Naive thymus-derived CD4-positive, alpha-beta T cell (primary cell): ENCODE data around the gene SH3RF3. TPM values are rescaled to one million over a fixed set of nuclear protein-coding genes. Genes with fewer than 3 reads are reported as not detected.

Experiments
- ATAC-seq: fragments of 150-1000 bp; cut with Tn5 transposase; 2 replicates; pipeline ENCODE4 v1.10.0; 2021; ENCODE audit warnings: mild to moderate bottlenecking, moderate library complexity
- CTCF ChIA-PET: fragments of 350-600 bp; sonication (Branson Sonifier 250); formaldehyde crosslinking; loops from one replicate; lab custom pipeline; 2021; ENCODE audit warnings: antibody characterized with exemption; lab: Charles Lee
- POLR2A ChIA-PET: fragments of 350-600 bp; sonication (Branson Sonifier 250); formaldehyde crosslinking; loops from one replicate; lab custom pipeline; 2021; ENCODE audit warnings: antibody characterized with exemption, inconsistent platforms; lab: Charles Lee
- DNase-seq, 9 donors: peaks; one replicate each; pipeline versions ENCODE4 v3.0.0 to v3.0.0-alpha.2; 2020 to 2022; ENCODE audit warnings: mixed read lengths in 1 of 9
- H3K27ac ChIP-seq: one replicate; pipeline ENCODE4 v1.7.0; 2013; ENCODE audit warnings: mild to moderate bottlenecking, low read depth, low read length, moderate library complexity
- H3K27me3 ChIP-seq, 2 donors: one replicate each; pipeline ENCODE4 v1.7.0; 2013; ENCODE audit warnings: low read length in 2 of 2, mild to moderate bottlenecking in 2 of 2, moderate library complexity in 2 of 2; ENCODE audit not compliant: control insufficient read depth in 2 of 2, insufficient read depth in 2 of 2
- H3K36me3 ChIP-seq, 3 experiments: 1 replicate in 2 of 3; 2 replicates in 1 of 3; pipeline ENCODE4 v1.7.0; 2013; ENCODE audit warnings: low read length in 3 of 3, mild to moderate bottlenecking in 3 of 3, moderate library complexity in 1 of 3; ENCODE audit not compliant: insufficient read depth in 3 of 3, control insufficient read depth in 2 of 3
- H3K4me1 ChIP-seq, 2 donors: one replicate each; pipeline ENCODE4 v1.7.0; 2013; ENCODE audit warnings: low read length in 2 of 2, mild to moderate bottlenecking in 2 of 2, moderate library complexity in 1 of 2; ENCODE audit not compliant: control insufficient read depth in 2 of 2, insufficient read depth in 2 of 2
- H3K4me3 ChIP-seq: 2 replicates; pipeline ENCODE4 v1.7.0; 2013; ENCODE audit warnings: mild to moderate bottlenecking, low read length
- H3K9me3 ChIP-seq, 3 experiments: 1 replicate in 2 of 3; 2 replicates in 1 of 3; pipeline ENCODE4 v1.7.0; 2013; ENCODE audit warnings: low read length in 3 of 3; ENCODE audit not compliant: control insufficient read depth in 2 of 3
- H3K27ac Mint-ChIP-seq, 9 donors: one replicate each; pipeline ENCODE4 v1.8.0; 2020 to 2022; ENCODE audit warnings: mixed read lengths in 9 of 9, mild to moderate bottlenecking in 8 of 9, moderate library complexity in 5 of 9, inconsistent platforms in 2 of 9
- H3K27me3 Mint-ChIP-seq, 5 donors: one replicate each; pipeline ENCODE4 v1.8.0; 2021 to 2022; ENCODE audit warnings: mixed read lengths in 5 of 5, mild to moderate bottlenecking in 1 of 5
- H3K36me3 Mint-ChIP-seq, 5 donors: one replicate each; pipeline ENCODE4 v1.8.0; 2020 to 2022; ENCODE audit warnings: mixed read lengths in 5 of 5, mild to moderate bottlenecking in 3 of 5, inconsistent platforms in 1 of 5
- H3K4me1 Mint-ChIP-seq, 7 donors: one replicate each; pipeline ENCODE4 v1.8.0; 2020 to 2022; ENCODE audit warnings: mixed read lengths in 7 of 7, mild to moderate bottlenecking in 3 of 7, inconsistent platforms in 1 of 7
- H3K4me3 Mint-ChIP-seq, 10 donors: one replicate each; pipeline ENCODE4 v1.8.0; 2020 to 2022; ENCODE audit warnings: mild to moderate bottlenecking in 10 of 10, mixed read lengths in 10 of 10, moderate library complexity in 6 of 10, inconsistent platforms in 2 of 10
- H3K9me3 Mint-ChIP-seq, 11 donors: one replicate each; pipeline ENCODE4 v1.8.0; 2020 to 2022; ENCODE audit warnings: mixed read lengths in 11 of 11, mild to moderate bottlenecking in 4 of 11, inconsistent platforms in 1 of 11, moderate library complexity in 1 of 11
- intact Hi-C, 2 donors: fragments of 100-400 bp; cut with micrococcal nuclease; formaldehyde crosslinking; loops; one replicate each; pipeline ENCODE4 v1.15.1; 2023
- polyA plus RNA-seq, 2 donors: library from polyadenylated mRNA; unstranded; fragments of 300-500 nt; fragmentation: Illumina TruSeq; gene quantifications; one replicate each; pipeline ENCODE4 v1.2.3, GENCODE V29; 2021
- total RNA-seq, 6 experiments: library from RNA in 5 of 6; stranded (reverse) in 5 of 6; gene quantifications; 1 replicate in 5 of 6; 2 replicates in 1 of 6; pipeline ENCODE4 v1.2.3 and lab custom pipeline; 2021 to 2026

Gene SH3RF3
- total and polyA plus RNA-seq, 7 experiments from 2014 or later = 0.19 to 11.5 (median 4.8) TPM

- ChIA-PET CTCF (no interaction called here), POLR2A (interaction anchor here (0.6 kb wide), 1 partner anchor 108 kb away, joined by 4 read pairs; no protein-coding TSS in a partner anchor)
- Mint-ChIP-seq H3K27ac (no peak overlapping the region), H3K4me1 (peaks cover 0 to 22% (median 6%) of the 10 kb centered on the region in 7 donors), H3K4me3 (no peak overlapping the region), H3K36me3 (peaks cover 0 to 9% (median 3%) of the 10 kb centered on the region in 5 donors), H3K27me3 (peaks cover 0 to 3% (median 0%) of the 10 kb centered on the region in 5 donors), H3K9me3 (peaks cover 0 to 8% (median 0%) of the 10 kb centered on the region in 11 donors)
- Histone ChIP-seq H3K36me3 (no peaks in the 10 kb centered on the region), H3K4me1 (no peaks in the 10 kb centered on the region), H3K4me3 (no peak overlapping the region), H3K27ac (no peak overlapping the region), H3K27me3 (no peaks in the 10 kb centered on the region), H3K9me3 (peaks cover 0 to 4% (median 0%) of the 10 kb centered on the region in 3 experiments)
- DNase-seq = no peak
- intact Hi-C loops = no loop called here
- no peak for ATAC-seq
Measured at GRCh38 chr2:109294523-109294922, 165.5 kb downstream of the SH3RF3 start.

GRCh38 chr2:109295070-109295780 lies 166.2 kb downstream of the SH3RF3 start:
- POLR2A ChIA-PET = interaction anchor here (0.8 kb wide), 1 partner anchor 49 kb away, joined by 3 read pairs; no protein-coding TSS in a partner anchor
- ATAC-seq (no peak), DNase-seq (no peak)
- no peaks in the 10 kb centered on the region for H3K4me1 ChIP-seq
- no peak overlapping the region for H3K27ac ChIP-seq
- H3K27me3 ChIP-seq = no peaks in the 10 kb centered on the region
- no peak overlapping the region for H3K27ac Mint-ChIP-seq
- peaks cover 0 to 22% (median 6%) of the 10 kb centered on the region in 7 donors for H3K4me1 Mint-ChIP-seq
- peaks cover 0 to 4% (median 0%) of the 10 kb centered on the region in 3 experiments for H3K9me3 ChIP-seq
- H3K36me3 Mint-ChIP-seq = peaks cover 0 to 9% (median 3%) of the 10 kb centered on the region in 5 donors
- H3K9me3 Mint-ChIP-seq = peaks cover 0 to 8% (median 0%) of the 10 kb centered on the region in 11 donors
- CTCF ChIA-PET = no interaction called here
- no peak overlapping the region for H3K4me3 Mint-ChIP-seq
- peaks cover 0 to 2% (median 0%) of the 10 kb centered on the region in 5 donors for H3K27me3 Mint-ChIP-seq
- H3K4me3 ChIP-seq = no peak overlapping the region
- no peaks in the 10 kb centered on the region for H3K36me3 ChIP-seq
- intact Hi-C loops = no loop called here

GRCh38 chr2:109295781-109296117 lies 166.7 kb downstream of the SH3RF3 start:
- H3K9me3 Mint-ChIP-seq = peaks cover 0 to 8% (median 0%) of the 10 kb centered on the region in 11 donors
- H3K27ac Mint-ChIP-seq = no peak overlapping the region
- CTCF ChIA-PET = no interaction called here

GRCh38 chr2:109297566-109298490 lies 168.8 kb downstream of the SH3RF3 start:
- H3K4me1 ChIP-seq = no peaks in the 10 kb centered on the region
- H3K27ac ChIP-seq = no peak overlapping the region
- DNase-seq (no peak), ATAC-seq (no peak)
- peaks cover 0 to 5% (median 3%) of the 10 kb centered on the region in 5 donors for H3K36me3 Mint-ChIP-seq
- no peak overlapping the region for H3K4me3 ChIP-seq
- H3K36me3 ChIP-seq = no peaks in the 10 kb centered on the region
- ChIA-PET CTCF (no interaction called here), POLR2A (no interaction called here)
- no peaks in the 10 kb centered on the region for H3K27me3 Mint-ChIP-seq
- H3K4me1 Mint-ChIP-seq = peaks cover 3 to 17% (median 6%) of the 10 kb centered on the region in 7 donors
- H3K27me3 ChIP-seq = no peaks in the 10 kb centered on the region
- H3K9me3 ChIP-seq = peaks cover 0 to 4% (median 0%) of the 10 kb centered on the region in 3 experiments
- intact Hi-C loops = no loop called here
- H3K9me3 Mint-ChIP-seq = peaks cover 0 to 8% (median 0%) of the 10 kb centered on the region in 11 donors
- H3K4me3 Mint-ChIP-seq = no peak overlapping the region
- H3K27ac Mint-ChIP-seq = peak overlapping the region in 1 of 9 donors; percentile 41

More at GRCh38 chr2:109295781-109296117, 166.7 kb downstream of the SH3RF3 start:
- no peaks in the 10 kb centered on the region for H3K27me3 Mint-ChIP-seq
- POLR2A ChIA-PET = interaction anchor here (0.8 kb wide), 1 partner anchor 50 kb away, joined by 3 read pairs; no protein-coding TSS in a partner anchor
- no peak overlapping the region for H3K4me3 Mint-ChIP-seq
- H3K36me3 Mint-ChIP-seq = peaks cover 0 to 9% (median 3%) of the 10 kb centered on the region in 5 donors
- ATAC-seq (no peak), DNase-seq (no peak)
- no peak overlapping the region for H3K4me3 ChIP-seq
- H3K27me3 ChIP-seq = no peaks in the 10 kb centered on the region
- no peaks in the 10 kb centered on the region for H3K4me1 ChIP-seq
- H3K4me1 Mint-ChIP-seq = peaks cover 0 to 17% (median 6%) of the 10 kb centered on the region in 7 donors
- H3K36me3 ChIP-seq = no peaks in the 10 kb centered on the region
- H3K27ac ChIP-seq = no peak overlapping the region
- H3K9me3 ChIP-seq = peaks cover 0 to 4% (median 0%) of the 10 kb centered on the region in 3 experiments
- intact Hi-C loops = no loop called here

- Mint-ChIP-seq H3K27ac (peak overlapping the region in 1 of 9 donors; percentile 28), H3K4me3 (no peak overlapping the region), H3K36me3 (peaks cover 0 to 4% (median 3%) of the 10 kb centered on the region in 5 donors), H3K27me3 (no peaks in the 10 kb centered on the region), H3K9me3 (peaks cover 0 to 8% (median 0%) of the 10 kb centered on the region in 11 donors), H3K4me1 (peaks cover 3 to 23% (median 6%) of the 10 kb centered on the region in 7 donors)
- Histone ChIP-seq H3K27me3 (no peaks in the 10 kb centered on the region), H3K9me3 (peaks cover 0 to 3% (median 0%) of the 10 kb centered on the region in 3 experiments), H3K36me3 (no peaks in the 10 kb centered on the region), H3K4me3 (no peak overlapping the region), H3K4me1 (no peaks in the 10 kb centered on the region), H3K27ac (no peak overlapping the region)
- DNase-seq = no peak
- intact Hi-C loops = no loop called here
- ChIA-PET CTCF (no interaction called here), POLR2A (no interaction called here)
- no peak for ATAC-seq
Measured at GRCh38 chr2:109298851-109299250, 169.8 kb downstream of the SH3RF3 start.

GRCh38 chr2:109299536-109299935 lies 170.5 kb downstream of the SH3RF3 start:
- Histone ChIP-seq H3K4me1 (no peaks in the 10 kb centered on the region), H3K4me3 (no peak overlapping the region), H3K36me3 (no peaks in the 10 kb centered on the region), H3K9me3 (no peaks in the 10 kb centered on the region), H3K27me3 (no peaks in the 10 kb centered on the region), H3K27ac (no peak overlapping the region)
- CTCF ChIA-PET = no interaction called here
- intact Hi-C loops = no loop called here
- Mint-ChIP-seq H3K27me3 (no peaks in the 10 kb centered on the region), H3K9me3 (peaks cover 0 to 3% (median 0%) of the 10 kb centered on the region in 11 donors), H3K4me3 (no peak overlapping the region), H3K27ac (peak overlapping the region in 1 of 9 donors; percentile 65), H3K4me1 (peaks cover 3 to 21% (median 6%) of the 10 kb centered on the region in 7 donors), H3K36me3 (peaks cover 0 to 2% (median 0%) of the 10 kb centered on the region in 5 donors)
- POLR2A ChIA-PET = no interaction called here
- ATAC-seq (no peak), DNase-seq (no peak)
